GM12865 (cell line): Measurements from ENCODE around the gene DDX17.

Experiments used
- DNase-seq: peaks from one replicate; pipeline ENCODE4 v3.0.0; 2010; ENCODE audit warnings: low read depth
- H3K4me3 ChIP-seq: 2 replicates; pipeline ENCODE4 v1.5.1; 2011; ENCODE audit warnings: mild to moderate bottlenecking, low read depth, low read length, control low read depth
- CTCF ChIP-seq: IDR thresholded peaks from 2 replicates; pipeline ENCODE4 v1.5.1; 2011; ENCODE audit warnings: low read length, control low read depth, low read depth, inconsistent platforms; ENCODE audit not compliant: insufficient read depth; ENCODE audit errors: missing control alignments

The DDX17 gene

GRCh38 chr22:38494498-38494897 lies 11.6 kb downstream of the DDX17 start:
- DNase-seq: no peak
- H3K4me3 ChIP-seq: no peak overlapping the region
- TF ChIP-seq CTCF: no peak

GRCh38 chr22:38491707-38492348 lies 14.3 kb downstream of the DDX17 start:
- TF ChIP-seq CTCF: no peak
- DNase-seq: no peak

GRCh38 chr22:38490915-38491314 lies 15.2 kb downstream of the DDX17 start:
- TF ChIP-seq CTCF: no peak
- no peak for DNase-seq
- no peak overlapping the region for H3K4me3 ChIP-seq

More at GRCh38 chr22:38491707-38492348, 14.3 kb downstream of the DDX17 start:
- no peak overlapping the region for H3K4me3 ChIP-seq

GRCh38 chr22:38490475-38490874 lies 15.6 kb downstream of the DDX17 start:
- no peak for DNase-seq
- no peak overlapping the region for H3K4me3 ChIP-seq
- no peak for TF ChIP-seq CTCF

GRCh38 chr22:38489561-38490145 lies 16.5 kb downstream of the DDX17 start:
- TF ChIP-seq CTCF: no peak
- no peak overlapping the region for H3K4me3 ChIP-seq
- DNase-seq: no peak

- no peak for DNase-seq
- H3K4me3 ChIP-seq: no peak overlapping the region
- no peak for TF ChIP-seq CTCF
These were observed 17.0 kb downstream of the DDX17 start for GRCh38 chr22:38489142-38489541.

GRCh38 chr22:38487946-38488345 lies 18.2 kb downstream of the DDX17 start:
- DNase-seq: no peak
- no peak overlapping the region for H3K4me3 ChIP-seq
- no peak for TF ChIP-seq CTCF
